Endothelial cell of umbilical vein (primary cell): ENCODE results near the gene TEX48. TPM values are rescaled to one million over a fixed set of nuclear protein-coding genes. Genes with fewer than 3 reads are reported as not detected.

Experiments used
- BruUV-seq: library from RNA; stranded (reverse); fragments of 400-500 nt; replicated peaks from 2 replicates; lab custom pipeline; 2021; lab: Mats Ljungman, UMichigan
- CTCF ChIA-PET: fragments of 300-600, 350-600 bp; sonication (Branson Sonifier 250); formaldehyde crosslinking; loops from one replicate; lab custom pipeline; 2021; ENCODE audit warnings: antibody characterized with exemption, inconsistent platforms; lab: Charles Lee
- POLR2A ChIA-PET: fragments of 300-600, 350-600 bp; sonication (Branson Sonifier 250); formaldehyde crosslinking; loops from one replicate; lab custom pipeline; 2021; ENCODE audit warnings: antibody characterized with exemption, inconsistent platforms; lab: Charles Lee
- DNase-seq: peaks from one replicate; pipeline ENCODE4 v3.0.0-alpha.2; 2011; ENCODE audit warnings: low read depth, low spot score
- FAIRE-seq: peaks from 2 replicates; lab custom pipeline; 2011; peaks lifted over from hg19 to GRCh38; lab: Jason Lieb, UNC
- H2AFZ ChIP-seq: 2 replicates; pipeline ENCODE4 v1.6.0; 2012; ENCODE audit warnings: low read depth, low read length, control low read depth, inconsistent platforms
- H3K27ac ChIP-seq: 2 replicates; pipeline ENCODE4 v1.5.1; 2011; ENCODE audit warnings: low read depth, mild to moderate bottlenecking, control low read depth, low read length, moderate library complexity; ENCODE audit not compliant: insufficient read depth
- H3K27me3 ChIP-seq, 2 experiments: 2 replicates each; pipeline versions ENCODE4 v1.6.0 to v1.6.1; 2011; ENCODE audit warnings: low read length in 2 of 2, mixed read lengths in 1 of 2; ENCODE audit not compliant: control insufficient read depth in 2 of 2, insufficient read depth in 2 of 2
- H3K36me3 ChIP-seq, 2 experiments: 2 replicates in 1 of 2; 3 replicates in 1 of 2; pipeline ENCODE4 v1.5.1; 2011; ENCODE audit warnings: low read length in 2 of 2, mild to moderate bottlenecking in 1 of 2, moderate library complexity in 1 of 2; ENCODE audit not compliant: control insufficient read depth in 2 of 2, insufficient read depth in 2 of 2; ENCODE audit errors: extremely low read depth in 1 of 2
- H3K4me1 ChIP-seq: 3 replicates; pipeline ENCODE4 v1.5.1; 2011; ENCODE audit warnings: mild to moderate bottlenecking, low read length; ENCODE audit not compliant: control insufficient read depth, insufficient read depth; ENCODE audit errors: extremely low read depth
- H3K4me2 ChIP-seq: 2 replicates; pipeline ENCODE4 v1.6.1; 2011; ENCODE audit warnings: low read length, control low read depth, mixed read lengths; ENCODE audit not compliant: insufficient read depth
- H3K4me3 ChIP-seq, 3 experiments: fragments of 200-600 bp in 1 of 3; sonication (generic), shearing (Covaris generic) in 1 of 3; replicated peaks in 1 of 3; 2 replicates each; pipeline ENCODE4 v1.5.1; 2011 to 2016; ENCODE audit warnings: control low read depth in 3 of 3, low read length in 3 of 3, mild to moderate bottlenecking in 2 of 3, inconsistent platforms in 1 of 3, low read depth in 1 of 3, moderate library complexity in 1 of 3; ENCODE audit not compliant: insufficient read depth in 1 of 3
- H3K79me2 ChIP-seq: 2 replicates; pipeline ENCODE4 v1.6.0; 2012; ENCODE audit warnings: low read length, inconsistent platforms; ENCODE audit not compliant: control insufficient read depth, insufficient read depth
- H3K9ac ChIP-seq: replicated peaks from 2 replicates; pipeline ENCODE3; 2011; ENCODE audit warnings: low read length, control low read depth; ENCODE audit not compliant: insufficient read depth; ENCODE audit errors: extremely low read depth
- H3K9me1 ChIP-seq: replicated peaks from 3 replicates; pipeline ENCODE4 v1.6.0; 2011; ENCODE audit warnings: mild to moderate bottlenecking, low read length; ENCODE audit not compliant: control insufficient read depth, insufficient read depth; ENCODE audit errors: extremely low read depth
- H3K9me3 ChIP-seq: replicated peaks from 2 replicates; pipeline ENCODE4 v1.5.1; 2012; ENCODE audit warnings: low read length, inconsistent platforms; ENCODE audit not compliant: control insufficient read depth, insufficient read depth
- H4K20me1 ChIP-seq: replicated peaks from 2 replicates; pipeline ENCODE3; 2011; ENCODE audit warnings: mild to moderate bottlenecking, low read length; ENCODE audit not compliant: control insufficient read depth, insufficient read depth; ENCODE audit errors: extremely low read depth
- CTCF ChIP-seq, 2 donors: IDR thresholded peaks; 1 replicate in 1 of 2; 2 replicates in 1 of 2; pipeline ENCODE4 v1.5.1; 2011; ENCODE audit warnings: low read length in 2 of 2, mild to moderate bottlenecking in 2 of 2, moderate library complexity in 2 of 2, control low read depth in 1 of 2, inconsistent platforms in 1 of 2, low read depth in 1 of 2; ENCODE audit not compliant: insufficient read depth in 1 of 2; ENCODE audit errors: extremely low read depth in 1 of 2
- FOS ChIP-seq: IDR thresholded peaks from 2 replicates; pipeline ENCODE4 v1.6.1; 2011; ENCODE audit warnings: mild to moderate bottlenecking, low read length, moderate library complexity, borderline replicate concordance; ENCODE audit not compliant: insufficient read depth
- GATA2 ChIP-seq: IDR thresholded peaks from 2 replicates; pipeline ENCODE4 v1.7.0; 2011; ENCODE audit warnings: low read depth, mild to moderate bottlenecking, moderate library complexity, mixed read lengths, low read length; ENCODE audit not compliant: insufficient read length, insufficient read depth
- MAX ChIP-seq: IDR thresholded peaks from 2 replicates; pipeline ENCODE4 v1.6.1; 2011; ENCODE audit not compliant: insufficient read depth, insufficient read length
- MYC ChIP-seq: IDR thresholded peaks from one replicate; pipeline ENCODE4 v1.6.1; 2011; ENCODE audit warnings: mild to moderate bottlenecking, low read depth, low read length
- POLR2A ChIP-seq: IDR thresholded peaks from 2 replicates; pipeline ENCODE4 v1.6.1; 2012; ENCODE audit warnings: low read depth, mild to moderate bottlenecking, control low read depth, low read length
- POLR2AphosphoS5 ChIP-seq: IDR thresholded peaks from 2 replicates; pipeline ENCODE4 v1.6.1; 2012; ENCODE audit warnings: low read depth, mild to moderate bottlenecking, control low read depth, low read length, moderate library complexity; ENCODE audit not compliant: insufficient read depth
- dilution Hi-C: fragments of 300-500 bp; cut with MboI; formaldehyde crosslinking; loops from one replicate; pipeline ENCODE4 v1.15.0; 2019; ENCODE audit warnings: low sequenced_read_pairs; ENCODE audit not compliant: extremely low pct_ligation_motif_present
- intact Hi-C: fragments of 100-400 bp; cut with micrococcal nuclease; formaldehyde crosslinking; loops from one replicate; pipeline ENCODE4 v1.10.0; 2022
- polyA plus RNA-seq, 4 experiments: library from polyadenylated mRNA; depleted of rRNA in 3 of 4; stranded (reverse) in 3 of 4; unstranded in 1 of 4; fragments of >200 nt; gene quantifications; 2 replicates each; pipeline versions ENCODE4 v1.2.1 to v1.2.3, GENCODE V29; 2011 to 2012; ENCODE audit warnings: missing spikeins in 1 of 4
- total RNA-seq: library from RNA; stranded (reverse); gene quantifications from 2 replicates; pipeline ENCODE4 v1.2.3, GENCODE V29; 2021

TEX48 gene
- total and polyA plus RNA-seq, 2 donors (not counting 3 experiments of a cell fraction or from before 2014, with no cell fraction given), result not detected

DNA sequence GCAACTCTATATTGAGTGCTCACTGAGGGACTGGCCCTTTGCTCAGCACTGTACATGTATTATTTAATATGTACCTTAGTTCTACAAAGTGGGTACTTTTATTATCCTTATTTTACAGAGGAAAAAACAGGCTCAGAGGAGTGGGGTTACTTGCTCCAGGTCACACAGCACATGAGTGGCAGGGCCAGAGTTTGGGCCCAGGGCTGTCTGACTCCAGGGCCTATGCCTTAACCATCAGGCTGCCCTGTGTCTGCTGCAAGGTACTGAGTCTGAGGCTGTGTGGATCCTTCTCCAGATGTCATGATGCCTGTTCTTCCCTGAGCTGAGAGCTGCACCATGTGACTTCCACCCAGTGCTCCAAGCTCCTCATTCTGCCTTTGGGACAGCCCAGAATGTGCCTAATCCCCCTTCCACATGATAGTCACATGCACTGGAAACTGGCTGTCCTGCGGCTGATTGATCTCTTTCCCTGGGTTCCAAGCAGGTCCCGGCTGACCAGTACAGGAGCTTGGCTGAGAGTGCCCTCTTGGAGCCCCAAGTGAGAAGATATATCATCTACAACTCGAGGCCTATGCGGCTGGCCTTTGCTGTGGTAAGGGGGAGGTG is 55.5 kb downstream of the TEX48 start:
- CTCF ChIA-PET, result interaction anchor here (1.1 kb wide), 1 partner anchor 27 kb away, joined by 3 read pairs; no protein-coding TSS in a partner anchor
- intact Hi-C loops, result no loop called here

More for the DNA sequence above, 55.5 kb downstream of the TEX48 start:
- H3K9me1 ChIP-seq, result no peaks in the 10 kb centered on the region
- H3K27me3 ChIP-seq, result no peaks in the 10 kb centered on the region
- peaks cover 10% of the 10 kb centered on the region for H3K4me1 ChIP-seq
- dilution Hi-C loops, result no loop called here
- DNase-seq (no peak), FAIRE-seq (no peak)
- no peaks in the 10 kb centered on the region for H3K9me3 ChIP-seq
- H4K20me1 ChIP-seq, result no peaks in the 10 kb centered on the region
- H3K79me2 ChIP-seq, result no peaks in the 10 kb centered on the region
- POLR2A ChIA-PET, result no interaction called here
- no peak overlapping the region for H2AFZ ChIP-seq
- H3K9ac ChIP-seq, result no peak overlapping the region
- H3K4me2 ChIP-seq, result no peak overlapping the region
- no peak overlapping the region for H3K4me3 ChIP-seq
- H3K27ac ChIP-seq, result no peak overlapping the region
- no peak for TF ChIP-seq POLR2A
- TF ChIP-seq GATA2, result no peak
- TF ChIP-seq MAX, result no peak
- no peak for TF ChIP-seq CTCF (IDR thresholded peaks at IDR 0.05; ENCODE audit: extremely low read depth in 1 of 2, insufficient read depth in 1 of 2, low read depth in 1 of 2, low read length in 2 of 2)
- TF ChIP-seq MYC, result no peak
- TF ChIP-seq POLR2AphosphoS5, result no peak
- TF ChIP-seq FOS, result no peak
- peaks cover 0 to 3% of the 10 kb centered on the region in 2 experiments for H3K36me3 ChIP-seq
- BruUV-seq, result no TSS peak
